ENCODE data around the gene DCHS2. TPM values are rescaled to one million over a fixed set of nuclear protein-coding genes. Genes with fewer than 3 reads are reported as not detected.

The DCHS2 gene
- total RNA-seq, 1 experiment from 2014 or later, result not detected

- Mint-ChIP-seq H3K4me3 (ENCODE audit: unreplicated experiment) (no peak overlapping the region), H3K9me3 (ENCODE audit: unreplicated experiment) (no peaks in the 10 kb centered on the region), H3K27me3 (ENCODE audit: insufficient read depth, unreplicated experiment) (peaks cover 15% of the 10 kb centered on the region), H3K27ac (ENCODE audit: unreplicated experiment) (no peak overlapping the region), H3K36me3 (ENCODE audit: insufficient read depth, unreplicated experiment) (no peaks in the 10 kb centered on the region), H3K4me1 (ENCODE audit: low read depth, unreplicated experiment) (no peaks in the 10 kb centered on the region)
- Histone ChIP-seq H3K4me3 (ENCODE audit: low read depth, low read length) (no peak overlapping the region), H3K4me1 (no peaks in the 10 kb centered on the region), H3K36me3 (ENCODE audit: control insufficient read depth, insufficient read depth, low read length) (no peaks in the 10 kb centered on the region), H3K9me3 (no peaks in the 10 kb centered on the region), H3K27me3 (replicated peaks; ENCODE audit: control insufficient read depth, insufficient read depth, low read length) (peaks cover 1% of the 10 kb centered on the region; the same call in 1 of the 2 replicates)
- TF ChIP-seq CTCF (IDR thresholded peaks at IDR 0.05; ENCODE audit: insufficient read depth in 1 of 2, low read depth in 1 of 2, low read length in 1 of 2, severe bottlenecking in 1 of 2, unreplicated experiment in 1 of 2), result no peak
- ChIA-PET POLR2A (no interaction called here), CTCF (interaction anchor here (1.9 kb wide), 1 partner anchor 11 kb away, joined by 6 read pairs; no protein-coding TSS in a partner anchor)
- no TSS peak for BruUV-seq (replicated peaks)
- DNase-seq, result no peak
- intact Hi-C loops (cut with micrococcal nuclease; ENCODE audit: unreplicated experiment), result no loop called here
These were observed 26.0 kb upstream of the DCHS2 start for GRCh38 chr4:154517591-154517990.

- H3K4me3 ChIP-seq (ENCODE audit: low read depth, low read length), result no peak overlapping the region
- no TSS peak for BruUV-seq (replicated peaks)
- H3K9me3 Mint-ChIP-seq (ENCODE audit: unreplicated experiment), result no peaks in the 10 kb centered on the region
- no peaks in the 10 kb centered on the region for H3K4me1 Mint-ChIP-seq (ENCODE audit: low read depth, unreplicated experiment)
- H3K27me3 Mint-ChIP-seq (ENCODE audit: insufficient read depth, unreplicated experiment), result peaks cover 15% of the 10 kb centered on the region
- H3K4me1 ChIP-seq, result no peaks in the 10 kb centered on the region
- H3K27ac Mint-ChIP-seq (ENCODE audit: unreplicated experiment), result no peak overlapping the region
- POLR2A ChIA-PET, result no interaction called here
- no peaks in the 10 kb centered on the region for H3K9me3 ChIP-seq
- TF ChIP-seq CTCF (IDR thresholded peaks at IDR 0.05; ENCODE audit: insufficient read depth in 1 of 2, low read depth in 1 of 2, low read length in 1 of 2, severe bottlenecking in 1 of 2, unreplicated experiment in 1 of 2), result no peak
- no peaks in the 10 kb centered on the region for H3K36me3 ChIP-seq (ENCODE audit: control insufficient read depth, insufficient read depth, low read length)
- CTCF ChIA-PET, result interaction anchor here (1.4 kb wide), 1 partner anchor 10 kb away, joined by 4 read pairs; no protein-coding TSS in a partner anchor
- no peak for DNase-seq
- H3K4me3 Mint-ChIP-seq (ENCODE audit: unreplicated experiment), result no peak overlapping the region
- intact Hi-C loops (cut with micrococcal nuclease; ENCODE audit: unreplicated experiment), result no loop called here
- H3K27me3 ChIP-seq (replicated peaks; ENCODE audit: control insufficient read depth, insufficient read depth, low read length), result peaks cover 1% of the 10 kb centered on the region; the same call in 1 of the 2 replicates
- H3K36me3 Mint-ChIP-seq (ENCODE audit: insufficient read depth, unreplicated experiment), result no peaks in the 10 kb centered on the region
These were observed 24.9 kb upstream of the DCHS2 start for GRCh38 chr4:154516318-154517029.

GRCh38 chr4:154511981-154512380 is 20.4 kb upstream of the DCHS2 start:
- Histone ChIP-seq H3K36me3 (ENCODE audit: control insufficient read depth, insufficient read depth, low read length) (no peaks in the 10 kb centered on the region), H3K4me1 (no peaks in the 10 kb centered on the region), H3K4me3 (ENCODE audit: low read depth, low read length) (no peak overlapping the region), H3K9me3 (no peaks in the 10 kb centered on the region), H3K27me3 (replicated peaks; ENCODE audit: control insufficient read depth, insufficient read depth, low read length) (no peaks in the 10 kb centered on the region)
- no peak for DNase-seq
- Mint-ChIP-seq H3K36me3 (ENCODE audit: insufficient read depth, unreplicated experiment) (no peaks in the 10 kb centered on the region), H3K27ac (ENCODE audit: unreplicated experiment) (no peak overlapping the region), H3K27me3 (ENCODE audit: insufficient read depth, unreplicated experiment) (peaks cover 10% of the 10 kb centered on the region), H3K4me3 (ENCODE audit: unreplicated experiment) (no peak overlapping the region), H3K9me3 (ENCODE audit: unreplicated experiment) (no peaks in the 10 kb centered on the region), H3K4me1 (ENCODE audit: low read depth, unreplicated experiment) (no peaks in the 10 kb centered on the region)
- intact Hi-C loops (cut with micrococcal nuclease; ENCODE audit: unreplicated experiment), result no loop called here
- CTCF ChIA-PET, result no interaction called here
- POLR2A ChIA-PET, result no interaction called here
- no TSS peak for BruUV-seq (replicated peaks)
- TF ChIP-seq CTCF (IDR thresholded peaks at IDR 0.05; ENCODE audit: insufficient read depth in 1 of 2, low read depth in 1 of 2, low read length in 1 of 2, severe bottlenecking in 1 of 2, unreplicated experiment in 1 of 2), result no peak
